Measurements from ENCODE around the gene INTS4.
"Not testable (repeated sequence)": the region's sequence is repeated elsewhere in the genome, so short reads cannot be mapped to it uniquely, and the experiment has no call there.

INTS4 gene, protein sequence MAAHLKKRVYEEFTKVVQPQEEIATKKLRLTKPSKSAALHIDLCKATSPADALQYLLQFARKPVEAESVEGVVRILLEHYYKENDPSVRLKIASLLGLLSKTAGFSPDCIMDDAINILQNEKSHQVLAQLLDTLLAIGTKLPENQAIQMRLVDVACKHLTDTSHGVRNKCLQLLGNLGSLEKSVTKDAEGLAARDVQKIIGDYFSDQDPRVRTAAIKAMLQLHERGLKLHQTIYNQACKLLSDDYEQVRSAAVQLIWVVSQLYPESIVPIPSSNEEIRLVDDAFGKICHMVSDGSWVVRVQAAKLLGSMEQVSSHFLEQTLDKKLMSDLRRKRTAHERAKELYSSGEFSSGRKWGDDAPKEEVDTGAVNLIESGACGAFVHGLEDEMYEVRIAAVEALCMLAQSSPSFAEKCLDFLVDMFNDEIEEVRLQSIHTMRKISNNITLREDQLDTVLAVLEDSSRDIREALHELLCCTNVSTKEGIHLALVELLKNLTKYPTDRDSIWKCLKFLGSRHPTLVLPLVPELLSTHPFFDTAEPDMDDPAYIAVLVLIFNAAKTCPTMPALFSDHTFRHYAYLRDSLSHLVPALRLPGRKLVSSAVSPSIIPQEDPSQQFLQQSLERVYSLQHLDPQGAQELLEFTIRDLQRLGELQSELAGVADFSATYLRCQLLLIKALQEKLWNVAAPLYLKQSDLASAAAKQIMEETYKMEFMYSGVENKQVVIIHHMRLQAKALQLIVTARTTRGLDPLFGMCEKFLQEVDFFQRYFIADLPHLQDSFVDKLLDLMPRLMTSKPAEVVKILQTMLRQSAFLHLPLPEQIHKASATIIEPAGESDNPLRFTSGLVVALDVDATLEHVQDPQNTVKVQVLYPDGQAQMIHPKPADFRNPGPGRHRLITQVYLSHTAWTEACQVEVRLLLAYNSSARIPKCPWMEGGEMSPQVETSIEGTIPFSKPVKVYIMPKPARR

DNA sequence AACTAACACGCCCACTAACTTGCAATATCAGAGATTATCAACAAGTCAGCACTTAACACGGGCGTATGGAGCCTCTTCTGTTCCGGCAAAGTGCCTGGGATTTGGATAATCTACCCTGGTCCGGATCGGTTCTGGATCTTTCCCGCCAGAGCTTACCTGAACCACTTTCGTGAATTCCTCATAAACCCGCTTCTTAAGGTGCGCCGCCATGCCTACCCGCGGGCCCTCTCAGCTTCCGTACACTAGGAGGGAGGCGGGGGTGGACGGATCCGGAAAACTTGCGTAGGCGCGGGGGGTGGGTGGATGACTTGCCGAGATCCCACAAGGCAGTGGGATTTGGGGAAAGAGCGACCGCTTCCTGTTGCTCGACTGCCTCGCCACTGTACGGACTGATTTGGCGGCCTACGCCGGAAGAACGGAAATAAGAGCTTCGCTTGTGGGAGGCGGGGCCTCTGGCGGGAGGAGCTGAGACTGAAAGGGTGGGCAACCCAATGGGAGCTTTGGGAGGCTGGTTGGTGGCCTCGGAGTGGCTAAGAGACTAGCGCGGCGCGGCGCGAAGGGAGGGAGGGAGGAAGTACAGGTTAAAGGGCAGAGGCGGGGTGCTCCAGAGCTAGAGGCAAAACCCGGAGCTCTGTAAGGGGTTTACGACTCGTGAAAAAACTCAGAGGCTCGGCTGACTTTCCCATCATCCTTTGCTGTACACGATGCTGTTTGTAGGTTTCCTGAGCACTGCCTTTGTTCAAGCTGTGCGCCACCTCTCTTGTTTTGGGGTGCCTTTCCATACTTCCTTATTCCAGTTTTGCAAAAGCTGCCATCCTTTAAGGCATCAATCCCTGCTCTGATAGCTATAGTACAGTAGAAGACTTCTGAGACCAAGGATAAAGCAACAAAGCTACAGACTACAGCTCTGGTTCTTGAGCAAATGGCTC lies at the start of gene INTS4:
Gene INTS4 (minus strand): TSS at position 235 of the 929 bp plus-strand sequence. CDS start 25 bp downstream, at position 210.
- peak; percentile 100 for DNase-seq

DNA sequence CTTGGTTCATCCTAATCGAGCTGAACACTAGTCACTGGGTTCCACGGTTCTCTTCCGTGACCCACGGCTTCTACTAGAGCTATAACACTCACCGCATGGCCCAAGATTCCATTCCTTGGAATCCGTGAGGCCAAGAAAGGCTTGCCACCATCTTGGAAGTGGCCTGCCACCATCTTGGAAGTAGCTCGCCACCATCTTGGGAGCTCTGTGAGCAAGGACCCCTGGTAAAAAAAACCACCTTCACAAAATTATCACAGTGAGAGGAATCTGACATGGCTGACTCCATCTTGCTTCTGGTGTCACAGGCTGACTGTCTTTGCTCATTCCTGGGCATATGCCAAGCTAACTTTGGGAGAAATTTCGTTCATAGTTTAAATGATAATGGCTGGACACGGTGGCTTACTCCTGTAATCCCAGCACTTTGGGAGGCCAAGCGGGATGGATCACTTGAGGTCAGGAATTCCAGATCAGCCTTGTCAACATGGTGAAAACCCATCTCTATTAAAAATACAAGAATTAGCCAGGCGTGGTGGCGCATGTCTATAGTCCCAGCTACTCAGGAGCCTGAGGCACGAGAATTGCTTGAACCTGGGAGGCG lies 47.5 kb upstream of the INTS4 start:
- DNase-seq = no peak

- not testable (repeated sequence) for DNase-seq
These were observed 46.9 kb upstream of the INTS4 start for GRCh38 chr11:78041380-78041719.

GRCh38 chr11:78040691-78041379 lies 46.4 kb upstream of the INTS4 start:
- DNase-seq = peak in 1 of 2 experiments; percentile 21

DNA sequence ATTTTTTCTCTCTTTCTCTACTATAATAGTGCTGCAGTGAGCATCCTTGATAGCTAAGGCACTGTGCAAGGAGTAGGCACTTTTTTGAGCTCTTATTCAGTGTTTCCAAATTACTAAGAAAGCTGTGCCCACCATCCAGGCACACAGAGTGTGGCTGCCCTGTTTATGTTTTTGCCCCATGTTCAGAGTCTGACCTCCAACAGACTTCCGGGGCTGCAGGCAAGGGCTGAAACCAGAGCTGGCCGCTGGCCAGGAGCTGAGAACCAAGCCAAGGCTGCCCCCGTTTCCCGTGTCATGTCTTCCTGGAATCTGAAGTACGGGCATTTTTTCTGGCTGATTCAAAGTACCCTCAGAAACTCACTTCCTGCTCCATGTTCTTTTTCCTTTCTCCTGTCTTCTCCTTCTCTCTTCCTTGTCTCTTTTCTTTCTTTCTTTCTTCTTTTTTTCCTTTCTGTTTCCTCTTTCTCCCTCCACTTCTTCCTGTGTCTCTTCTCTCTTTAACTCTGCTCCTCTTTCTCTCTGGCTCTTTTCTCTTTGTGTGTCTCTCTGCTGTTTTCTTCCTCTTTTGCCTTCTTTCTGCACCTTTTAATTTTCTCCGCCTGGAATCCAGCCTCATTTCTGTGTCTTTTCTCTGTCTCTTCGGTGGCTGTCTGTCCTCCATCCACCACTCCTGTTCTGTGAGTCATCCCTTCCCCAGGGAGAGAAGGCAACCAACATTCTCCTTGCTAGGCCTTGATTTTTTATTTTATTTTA lies 45.6 kb upstream of the INTS4 start:
- DNase-seq = peak; percentile 81 to 93

DNA sequence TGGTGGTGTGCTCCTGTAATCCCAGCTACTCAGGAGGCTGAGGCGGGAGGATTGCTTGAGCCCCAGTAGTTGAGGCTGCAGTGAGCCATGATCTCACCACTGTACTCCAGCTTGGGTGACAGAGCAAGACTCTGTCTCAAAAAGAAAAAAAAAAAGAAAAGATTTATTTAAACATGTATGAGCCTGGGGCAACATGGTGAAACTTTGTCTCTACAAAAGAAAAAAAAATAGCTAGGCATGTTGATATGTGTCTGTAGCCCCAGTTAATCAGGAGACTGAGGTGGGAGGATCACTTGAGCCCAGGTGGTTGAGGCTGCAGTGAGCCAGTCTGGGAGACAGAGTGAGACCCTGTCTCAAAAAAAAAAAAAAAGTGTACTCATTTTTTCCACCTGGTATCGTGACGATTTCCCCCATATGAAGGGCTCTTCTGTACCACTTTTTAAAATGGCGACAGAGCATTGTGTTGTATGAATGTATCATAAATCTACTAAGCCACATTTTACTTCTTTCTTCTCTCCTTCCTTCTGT lies 45.0 kb upstream of the INTS4 start:
- peak in 1 of 2 experiments; percentile 26 for DNase-seq

- peak in 1 of 2 experiments; percentile 13 for DNase-seq
These were observed 44.3 kb upstream of the INTS4 start for GRCh38 chr11:78038697-78039313.

DNA sequence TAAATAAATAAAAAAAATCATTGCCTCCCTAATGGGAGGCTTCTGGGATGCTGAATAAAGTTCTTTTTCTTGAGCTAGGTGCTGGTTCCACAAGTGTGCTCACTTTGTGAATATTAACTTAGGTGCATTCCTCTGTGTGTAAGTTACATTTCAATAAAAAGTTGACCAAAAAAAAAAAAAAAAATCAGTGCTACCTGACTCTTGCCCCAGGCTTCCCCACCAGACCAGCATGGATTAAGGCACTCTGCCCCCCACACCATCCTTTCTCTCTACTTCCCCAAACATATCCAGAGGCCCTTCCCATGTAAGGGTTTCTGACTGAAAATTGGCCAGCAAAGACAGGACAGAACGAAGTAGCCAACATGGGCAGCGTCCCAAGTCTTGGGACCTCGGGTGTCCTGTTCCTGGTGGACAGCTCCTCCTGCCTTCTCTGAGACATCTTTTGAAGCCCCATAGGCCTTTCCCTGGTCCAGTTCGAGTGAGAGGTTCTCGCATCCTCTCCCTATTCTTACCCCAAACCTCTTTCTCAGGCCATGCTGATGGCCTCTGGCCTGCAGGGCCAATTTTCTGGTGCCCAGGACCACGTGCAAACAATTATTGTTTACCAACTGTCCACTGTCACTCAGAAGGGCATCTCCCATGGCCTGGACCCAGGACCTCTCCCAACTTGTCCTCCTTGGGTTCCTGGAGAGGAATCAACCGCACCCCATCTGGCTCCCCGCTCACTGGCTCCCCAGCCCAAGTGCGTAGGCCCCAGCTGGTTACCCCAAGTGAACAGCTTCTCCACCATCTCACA lies 43.6 kb upstream of the INTS4 start:
- DNase-seq = no peak

GRCh38 chr11:78037056-78037455 lies 42.6 kb upstream of the INTS4 start:
- no peak for DNase-seq

GRCh38 chr11:78036313-78036712 lies 41.8 kb upstream of the INTS4 start:
- no peak for DNase-seq

GRCh38 chr11:78034623-78035022 lies 40.2 kb upstream of the INTS4 start:
- no peak for DNase-seq

- DNase-seq = no peak
These were observed 38.6 kb upstream of the INTS4 start for GRCh38 chr11:78033040-78033439.

- no peak for DNase-seq
These were observed 37.6 kb upstream of the INTS4 start for GRCh38 chr11:78032090-78032489.

DNA sequence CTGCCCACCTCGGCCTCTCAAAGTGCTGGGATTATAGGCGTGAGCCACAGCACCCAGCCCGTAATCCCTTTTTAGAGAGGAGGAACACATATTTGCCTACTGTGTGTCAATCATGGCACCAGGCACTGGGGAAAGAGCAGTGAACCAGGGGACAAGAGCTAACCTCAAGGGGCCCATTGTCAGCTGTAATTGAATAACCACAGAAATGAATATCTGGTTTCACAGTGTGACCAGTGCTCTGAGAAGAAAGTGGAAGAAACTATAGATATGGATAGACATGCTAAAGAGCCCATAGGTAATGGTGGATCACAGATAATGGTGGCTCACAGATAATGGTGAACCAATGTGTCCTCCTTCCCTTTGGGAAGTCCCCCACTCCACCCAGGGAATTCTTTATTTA lies 37.2 kb upstream of the INTS4 start:
- DNase-seq = no peak

DNA sequence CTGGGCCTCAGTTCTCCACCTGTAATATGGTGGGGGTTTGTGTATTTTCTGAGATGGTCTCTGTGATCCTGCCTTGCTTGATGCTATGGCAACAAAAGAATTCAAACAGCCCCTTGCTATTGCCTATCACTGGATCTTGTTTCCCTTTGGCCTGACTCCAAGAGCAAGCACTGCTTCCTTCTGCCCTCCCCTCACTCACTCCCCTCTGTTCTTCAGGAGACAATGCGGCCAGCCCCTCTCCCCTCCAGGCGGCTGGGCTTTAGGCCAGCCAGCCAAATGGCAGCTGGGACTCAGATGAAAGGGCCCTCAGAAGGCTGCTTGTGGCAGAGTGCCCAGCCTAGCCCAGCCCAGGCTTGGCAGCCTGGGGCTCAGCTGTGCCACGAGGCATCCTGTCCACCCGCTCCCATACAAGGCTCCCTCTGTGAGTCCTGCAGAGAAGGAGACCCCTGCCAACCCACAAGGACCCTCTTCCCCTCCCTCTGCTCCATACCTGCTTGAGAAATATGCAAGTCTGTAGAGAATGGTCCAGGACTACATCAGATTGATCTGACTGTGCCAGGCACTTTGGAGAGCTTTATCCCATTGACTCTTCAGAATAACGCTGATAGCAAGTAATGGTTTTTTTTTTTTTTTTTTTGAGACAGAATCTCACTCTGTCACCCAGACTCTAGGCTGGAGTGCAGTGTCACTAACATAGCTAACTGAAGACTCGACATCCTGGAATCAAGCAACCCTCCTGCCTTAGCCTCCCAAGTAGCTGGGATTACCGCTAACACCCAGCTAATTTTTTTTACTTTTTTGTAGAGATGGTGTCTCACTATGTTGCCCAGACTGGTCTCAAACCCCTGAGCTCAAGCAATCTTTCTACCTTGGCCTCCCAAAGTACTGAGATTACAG lies 36.2 kb upstream of the INTS4 start:
- peak; percentile 96 to 98 for DNase-seq

DNA sequence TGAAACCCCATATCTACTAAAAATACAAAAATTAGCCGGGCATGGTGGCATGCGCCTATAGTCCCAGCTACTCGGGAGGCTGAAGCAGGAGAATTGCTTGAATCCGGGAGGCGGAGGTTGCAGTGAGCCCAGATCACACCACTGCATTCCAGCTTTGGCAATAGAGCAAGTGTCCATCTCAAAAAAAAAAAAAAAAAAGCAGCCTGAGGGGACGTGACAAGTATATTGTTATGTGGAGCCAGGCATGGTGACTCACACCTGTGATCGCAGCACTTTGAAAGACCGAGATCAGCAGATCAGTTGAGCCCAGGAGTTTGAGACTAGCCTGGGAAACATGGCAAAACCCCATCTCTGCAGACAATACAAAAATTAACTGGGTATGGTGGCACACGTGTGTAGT lies 34.0 kb upstream of the INTS4 start:
- DNase-seq = not testable (repeated sequence)

DNA sequence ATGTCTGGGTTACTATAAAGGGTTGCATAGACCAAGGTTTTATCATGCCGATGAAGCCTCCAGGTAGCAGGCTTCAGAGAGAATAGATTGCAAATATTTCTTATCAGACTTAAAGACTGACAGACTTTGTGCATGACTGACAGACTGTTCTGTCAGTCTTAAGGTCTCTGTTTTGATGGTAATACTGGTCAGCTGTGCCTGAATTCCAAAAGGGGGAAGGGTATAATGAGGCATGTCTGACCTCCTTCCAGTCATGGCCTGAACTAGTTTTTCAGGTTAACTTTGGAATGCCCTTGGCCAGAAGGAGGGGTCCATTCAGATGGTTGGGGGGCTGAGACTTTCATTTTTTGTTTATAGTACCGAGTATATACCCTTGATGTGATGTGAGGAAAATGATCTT lies 33.3 kb upstream of the INTS4 start:
- no peak for DNase-seq

GRCh38 chr11:78025378-78025777 lies 30.9 kb upstream of the INTS4 start:
- DNase-seq = no peak
